RPMI7951 (cell line): ENCODE results near the gene APBA2. TPM values are rescaled to one million over a fixed set of nuclear protein-coding genes. Genes with fewer than 3 reads are reported as not detected.

Source experiments
- DNase-seq: peaks from one replicate; pipeline ENCODE4 v3.0.0-alpha.2; 2012; ENCODE audit warnings: low read depth
- total RNA-seq: library from RNA; depleted of rRNA; stranded (reverse); fragments of >200 nt; shearing (Covaris generic); gene quantifications from 2 replicates; pipeline ENCODE4 v1.2.3, GENCODE V29; 2014

Gene APBA2
- total RNA-seq, 1 experiment from 2014 or later: 4.2 TPM

GRCh38 chr15:29086001-29086400, 200.2 kb downstream of the APBA2 start:
- DNase-seq: no peak

GRCh38 chr15:29086891-29087290, 201.1 kb downstream of the APBA2 start:
- DNase-seq: no peak

GRCh38 chr15:29087521-29088285, 201.9 kb downstream of the APBA2 start:
- DNase-seq: no peak

DNA sequence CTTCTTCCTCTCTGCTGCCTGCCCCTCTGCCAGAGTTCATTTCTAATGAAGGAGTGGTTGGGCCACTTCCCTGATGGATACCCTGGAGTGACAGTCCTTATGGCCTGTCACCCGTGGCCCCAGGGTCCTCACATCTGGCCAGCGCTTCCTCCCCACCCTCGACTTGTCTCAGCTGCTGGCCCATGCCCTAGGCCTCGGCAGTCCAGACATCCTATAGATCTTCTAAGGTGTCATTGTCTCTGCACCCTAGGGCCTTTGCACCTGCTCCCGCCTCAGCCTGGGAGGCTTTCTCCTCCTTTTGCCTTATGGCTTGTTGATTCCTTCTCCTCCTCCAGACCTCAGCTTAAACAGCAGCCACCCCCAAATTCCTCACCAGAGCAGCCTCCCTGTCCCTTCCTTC, 202.9 kb downstream of the APBA2 start:
- no peak for DNase-seq

GRCh38 chr15:29089731-29090616, 204.2 kb downstream of the APBA2 start:
- peak; percentile 11 for DNase-seq

DNA sequence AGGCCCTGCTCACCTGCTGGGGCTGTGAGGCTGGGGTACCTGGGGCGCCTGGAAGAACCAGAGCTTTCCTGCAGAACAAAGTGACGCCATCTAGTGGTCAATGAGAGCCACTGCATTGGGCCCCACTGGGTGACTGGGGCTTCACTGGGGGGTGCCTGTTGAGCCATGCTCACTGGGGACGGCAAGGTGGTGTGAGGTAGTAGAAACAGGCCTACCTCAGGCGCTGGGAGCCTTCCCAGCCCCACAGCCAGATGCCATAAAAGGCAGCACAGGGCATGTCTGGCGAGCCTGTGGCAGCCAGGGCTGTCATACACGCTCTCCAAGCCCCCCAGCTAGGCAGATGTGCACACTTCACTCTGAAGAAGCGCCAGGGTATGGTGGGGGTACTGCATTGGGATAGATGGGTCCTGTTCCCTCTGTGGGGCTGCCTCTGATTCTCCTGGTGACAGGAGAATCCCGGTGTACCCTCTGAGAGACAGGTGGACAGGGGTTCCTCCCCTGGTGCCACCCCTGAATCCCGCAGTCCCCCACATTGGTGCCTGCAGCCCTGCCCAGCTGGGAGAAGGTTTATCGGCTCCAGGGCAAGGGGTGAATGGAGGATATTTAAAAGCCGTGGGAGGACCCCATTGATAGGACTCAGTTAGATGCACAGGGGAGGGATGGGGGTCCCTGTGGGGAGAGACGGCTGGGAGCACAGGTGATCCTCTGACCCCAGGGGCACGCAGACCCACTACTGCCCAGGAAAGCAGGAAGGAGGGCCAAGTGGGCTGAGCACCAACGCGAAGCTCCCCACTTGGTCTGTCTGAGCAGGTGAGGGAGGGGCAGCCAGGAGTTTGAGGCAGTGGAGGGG, 205.1 kb downstream of the APBA2 start:
- DNase-seq: no peak

DNA sequence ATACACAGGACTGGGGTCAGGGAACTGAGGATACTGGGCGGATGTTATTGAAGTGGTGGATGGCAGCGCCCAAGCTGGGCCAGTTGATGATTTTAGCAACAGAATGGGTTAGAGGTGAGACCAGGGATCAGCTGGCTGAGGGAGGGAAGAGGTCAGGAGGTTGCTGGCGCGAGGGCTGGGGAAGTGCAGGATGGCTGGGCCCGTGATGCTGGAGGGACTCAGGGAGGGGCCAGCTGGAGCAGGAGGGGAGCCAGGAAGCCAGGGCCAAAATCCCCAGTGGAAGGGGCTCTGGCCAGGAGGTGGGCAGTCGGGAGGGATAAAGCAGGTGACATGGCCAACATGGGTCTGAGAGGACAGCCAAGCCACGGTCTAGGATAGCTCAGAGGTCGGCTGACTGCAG, 205.9 kb downstream of the APBA2 start:
- no peak for DNase-seq

- no peak for DNase-seq
These were observed 206.7 kb downstream of the APBA2 start for GRCh38 chr15:29092376-29093064.

- no peak for DNase-seq
These were observed 207.3 kb downstream of the APBA2 start for GRCh38 chr15:29093065-29093435.

- DNase-seq: no peak
These were observed 208.0 kb downstream of the APBA2 start for GRCh38 chr15:29093696-29094343.

- no peak for DNase-seq
These were observed 208.9 kb downstream of the APBA2 start for GRCh38 chr15:29094711-29095110.

GRCh38 chr15:29095746-29096145, 210.0 kb downstream of the APBA2 start:
- no peak for DNase-seq

- no peak for DNase-seq
These were observed 211.4 kb downstream of the APBA2 start for GRCh38 chr15:29097168-29097567.

DNA sequence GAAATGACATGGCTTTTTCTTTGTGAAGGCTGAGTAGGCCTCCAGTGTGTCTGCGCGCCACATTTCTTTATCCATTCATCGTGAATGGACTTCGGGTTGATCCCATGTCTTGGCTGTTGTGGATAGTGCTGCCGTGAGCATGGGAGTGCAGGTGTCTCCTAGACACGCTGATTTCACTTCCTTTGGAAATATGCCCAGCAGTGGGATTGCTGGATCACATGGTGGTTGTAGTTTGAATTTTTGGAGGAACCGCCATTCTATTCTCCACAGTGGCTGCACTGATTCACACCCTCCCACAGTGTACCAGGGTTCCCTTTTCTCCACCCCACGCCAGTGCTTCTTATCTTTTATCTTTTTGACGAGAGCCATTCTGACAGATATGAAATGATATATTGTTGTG, 212.2 kb downstream of the APBA2 start:
- no peak for DNase-seq

DNA sequence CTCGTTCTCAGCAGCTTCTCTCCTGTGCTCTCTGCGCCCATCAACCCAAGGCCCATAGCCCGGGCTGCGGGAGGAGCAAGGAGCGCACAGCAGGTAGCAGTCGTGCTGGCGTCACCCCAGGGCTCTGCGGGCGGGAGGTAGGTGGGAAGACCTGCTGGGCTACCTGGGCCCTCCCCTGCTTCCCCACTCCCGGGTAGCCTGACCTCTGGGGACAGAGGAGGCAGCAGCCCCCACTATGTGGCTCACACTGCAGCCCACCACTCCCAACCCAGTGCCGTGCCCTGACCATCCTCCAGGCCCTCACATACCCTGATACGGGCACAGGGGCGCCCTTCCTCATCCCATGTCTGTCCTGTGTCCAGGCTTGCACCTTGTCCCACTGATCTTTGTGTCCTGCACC, 212.9 kb downstream of the APBA2 start:
- DNase-seq: no peak

- no peak for DNase-seq
These were observed 213.5 kb downstream of the APBA2 start for GRCh38 chr15:29099131-29099880.

DNA sequence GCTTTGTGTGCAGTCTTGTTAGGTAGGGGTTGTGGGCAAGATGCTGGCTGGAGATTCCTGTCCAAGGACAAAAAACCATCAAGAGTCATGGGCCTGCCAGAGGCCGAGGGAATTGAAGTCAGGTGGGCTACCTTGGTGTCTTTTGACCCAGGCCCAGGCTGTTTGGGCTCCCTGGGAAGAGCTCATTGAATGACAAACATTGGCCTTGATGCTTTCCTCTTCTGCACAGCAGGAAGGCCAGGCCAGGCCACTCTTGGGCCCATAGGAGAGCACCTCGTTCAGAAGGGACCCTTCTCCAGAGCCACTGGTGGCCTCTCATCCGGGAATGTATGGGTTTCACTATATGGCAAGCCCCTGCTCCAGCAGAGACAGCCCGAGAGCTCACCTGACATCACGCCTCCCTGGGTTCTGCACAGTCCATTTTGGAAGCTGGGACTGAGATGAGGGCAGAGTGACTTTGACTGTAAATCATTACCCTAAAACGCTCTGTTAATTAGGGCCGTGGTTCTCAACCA, 214.8 kb downstream of the APBA2 start:
- no peak for DNase-seq

DNA sequence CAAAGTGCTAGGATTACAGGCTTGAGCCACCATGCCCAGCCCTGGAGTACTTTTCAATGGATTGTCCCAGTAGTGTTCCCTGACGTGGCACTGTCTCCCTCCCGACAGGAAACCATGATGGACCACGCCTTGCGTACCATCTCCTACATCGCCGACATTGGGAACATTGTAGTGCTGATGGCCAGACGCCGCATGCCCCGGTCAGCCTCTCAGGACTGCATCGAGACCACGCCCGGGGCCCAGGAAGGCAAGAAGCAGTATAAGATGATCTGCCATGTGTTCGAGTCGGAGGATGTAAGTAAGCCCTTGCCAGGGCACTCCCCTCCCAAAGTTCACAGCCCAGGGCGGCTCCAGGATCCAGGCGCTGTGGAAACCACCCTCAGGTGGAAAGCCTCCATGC, 215.7 kb downstream of the APBA2 start:
- no peak for DNase-seq

DNA sequence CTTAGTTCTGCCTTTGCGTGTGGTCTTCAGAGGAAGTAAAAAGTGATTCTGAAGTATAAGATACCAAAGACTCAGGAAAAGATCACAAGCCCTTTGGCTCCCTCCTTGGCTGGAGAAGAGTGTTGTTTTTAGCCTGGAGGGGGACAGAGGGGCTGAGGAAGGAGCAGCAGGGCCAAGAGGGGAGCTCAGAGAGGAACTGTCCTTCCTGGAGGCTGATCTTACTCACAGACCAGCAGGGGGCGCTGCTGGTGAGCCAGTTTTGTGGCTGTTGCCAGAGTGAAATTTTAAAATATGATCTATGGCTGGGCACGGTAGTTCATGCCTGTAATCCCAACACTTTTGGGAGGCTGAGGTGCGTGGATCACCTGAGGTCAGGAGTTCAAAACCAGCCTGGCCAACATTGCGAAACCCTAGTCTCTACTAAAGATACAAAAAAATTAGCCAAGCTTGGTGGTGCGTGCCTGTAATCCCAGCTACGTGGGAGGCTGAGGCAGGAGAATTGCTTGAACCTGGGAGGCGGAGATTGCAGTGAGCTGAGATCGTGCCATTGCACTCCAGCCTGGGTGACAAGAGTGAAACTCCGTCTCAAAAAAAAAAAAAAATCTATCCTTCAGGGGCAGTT, 216.5 kb downstream of the APBA2 start:
- peak; percentile 18 for DNase-seq
